Measurements from ENCODE around the gene WNT8A.

Gene WNT8A

DNA sequence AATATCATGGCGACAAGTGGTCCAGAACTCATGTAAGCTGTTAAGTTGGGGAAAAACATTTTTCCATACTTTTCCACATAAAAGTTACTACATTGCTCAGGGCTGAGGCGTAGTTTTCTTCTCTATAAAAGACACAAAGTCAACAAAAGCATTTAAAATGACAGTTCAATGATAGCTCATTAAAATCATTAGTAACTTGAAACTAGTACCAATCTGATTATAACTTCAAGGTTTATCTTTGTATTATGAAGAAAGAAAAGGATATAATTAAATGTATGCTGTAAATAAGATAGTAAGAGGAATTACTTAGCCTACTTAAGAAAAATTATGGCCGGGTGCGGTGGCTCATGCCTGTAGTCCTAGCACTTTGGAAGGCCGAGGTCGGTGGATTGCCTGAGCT is 45.5 kb downstream of the WNT8A start (continued):
- TF ChIP-seq ZNF843 (tag by site-specific recombination; IDR thresholded peaks at IDR 0.05) = peak; percentile 95
- TF ChIP-seq ZNF561 (tag by site-specific recombination; IDR thresholded peaks at IDR 0.05; ENCODE audit: borderline replicate concordance) = no peak
- peak; percentile 44; the same call in 1 of the 2 replicates for TF ChIP-seq IKZF3 (tag by site-specific recombination; IDR thresholded peaks at IDR 0.05)
- TF ChIP-seq ZNF10 (tag by site-specific recombination; IDR thresholded peaks at IDR 0.05) = peak; percentile 13; the same call in 1 of the 2 replicates
- 0 out of 2 replicates have a peak, but pooled peaks have one; percentile 6 for TF ChIP-seq ZNF654 (tag by site-specific recombination; IDR thresholded peaks at IDR 0.05; ENCODE audit: low read depth)
- no peak for TF ChIP-seq TCF7L2 (IDR thresholded peaks at IDR 0.05; ENCODE audit: borderline replicate concordance, low read depth, low read length)
- no peak for TF ChIP-seq ZNF239 (tag by site-specific recombination; IDR thresholded peaks at IDR 0.05)
- TF ChIP-seq SP7 (tag by site-specific recombination; IDR thresholded peaks at IDR 0.05) = peak; percentile 99
- peak; percentile 44; the same call in 1 of the 2 replicates for TF ChIP-seq KLF1 (tag by site-specific recombination; IDR thresholded peaks at IDR 0.05)
- TF ChIP-seq ZNF404 (tag by site-specific recombination; IDR thresholded peaks at IDR 0.05) = no peak
- peak; percentile 70 for TF ChIP-seq KLF8 (tag by site-specific recombination; IDR thresholded peaks at IDR 0.05)
- TF ChIP-seq SALL2 (tag by site-specific recombination; IDR thresholded peaks at IDR 0.05; ENCODE audit: borderline replicate concordance) = no peak
- peak; percentile 49 for TF ChIP-seq ZNF629 (tag by site-specific recombination; IDR thresholded peaks at IDR 0.05)
- TF ChIP-seq, protein P1, sequence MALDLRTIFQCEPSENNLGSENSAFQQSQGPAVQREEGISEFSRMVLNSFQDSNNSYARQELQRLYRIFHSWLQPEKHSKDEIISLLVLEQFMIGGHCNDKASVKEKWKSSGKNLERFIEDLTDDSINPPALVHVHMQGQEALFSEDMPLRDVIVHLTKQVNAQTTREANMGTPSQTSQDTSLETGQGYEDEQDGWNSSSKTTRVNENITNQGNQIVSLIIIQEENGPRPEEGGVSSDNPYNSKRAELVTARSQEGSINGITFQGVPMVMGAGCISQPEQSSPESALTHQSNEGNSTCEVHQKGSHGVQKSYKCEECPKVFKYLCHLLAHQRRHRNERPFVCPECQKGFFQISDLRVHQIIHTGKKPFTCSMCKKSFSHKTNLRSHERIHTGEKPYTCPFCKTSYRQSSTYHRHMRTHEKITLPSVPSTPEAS (tag by site-specific recombination; IDR thresholded peaks at IDR 0.05) = no peak
- TF ChIP-seq, protein P2, sequence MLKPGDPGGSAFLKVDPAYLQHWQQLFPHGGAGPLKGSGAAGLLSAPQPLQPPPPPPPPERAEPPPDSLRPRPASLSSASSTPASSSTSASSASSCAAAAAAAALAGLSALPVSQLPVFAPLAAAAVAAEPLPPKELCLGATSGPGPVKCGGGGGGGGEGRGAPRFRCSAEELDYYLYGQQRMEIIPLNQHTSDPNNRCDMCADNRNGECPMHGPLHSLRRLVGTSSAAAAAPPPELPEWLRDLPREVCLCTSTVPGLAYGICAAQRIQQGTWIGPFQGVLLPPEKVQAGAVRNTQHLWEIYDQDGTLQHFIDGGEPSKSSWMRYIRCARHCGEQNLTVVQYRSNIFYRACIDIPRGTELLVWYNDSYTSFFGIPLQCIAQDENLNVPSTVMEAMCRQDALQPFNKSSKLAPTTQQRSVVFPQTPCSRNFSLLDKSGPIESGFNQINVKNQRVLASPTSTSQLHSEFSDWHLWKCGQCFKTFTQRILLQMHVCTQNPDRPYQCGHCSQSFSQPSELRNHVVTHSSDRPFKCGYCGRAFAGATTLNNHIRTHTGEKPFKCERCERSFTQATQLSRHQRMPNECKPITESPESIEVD (tag by site-specific recombination; IDR thresholded peaks at IDR 0.05) = peak; percentile 99
- no peak for TF ChIP-seq ZNF132 (tag by site-specific recombination; IDR thresholded peaks at IDR 0.05; ENCODE audit: borderline replicate concordance)
- TF ChIP-seq PRDM1 (tag by site-specific recombination; IDR thresholded peaks at IDR 0.05) = no peak
- TF ChIP-seq ZNF23 (tag by site-specific recombination; IDR thresholded peaks at IDR 0.05; ENCODE audit: borderline replicate concordance) = no peak
- no peak for TF ChIP-seq ZNF549 (tag by site-specific recombination; IDR thresholded peaks at IDR 0.05)
- TF ChIP-seq, protein P3, sequence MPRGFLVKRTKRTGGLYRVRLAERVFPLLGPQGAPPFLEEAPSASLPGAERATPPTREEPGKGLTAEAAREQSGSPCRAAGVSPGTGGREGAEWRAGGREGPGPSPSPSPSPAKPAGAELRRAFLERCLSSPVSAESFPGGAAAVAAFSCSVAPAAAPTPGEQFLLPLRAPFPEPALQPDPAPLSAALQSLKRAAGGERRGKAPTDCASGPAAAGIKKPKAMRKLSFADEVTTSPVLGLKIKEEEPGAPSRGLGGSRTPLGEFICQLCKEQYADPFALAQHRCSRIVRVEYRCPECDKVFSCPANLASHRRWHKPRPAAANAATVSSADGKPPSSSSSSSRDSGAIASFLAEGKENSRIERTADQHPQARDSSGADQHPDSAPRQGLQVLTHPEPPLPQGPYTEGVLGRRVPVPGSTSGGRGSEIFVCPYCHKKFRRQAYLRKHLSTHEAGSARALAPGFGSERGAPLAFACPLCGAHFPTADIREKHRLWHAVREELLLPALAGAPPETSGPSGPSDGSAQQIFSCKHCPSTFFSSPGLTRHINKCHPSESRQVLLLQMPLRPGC (tag by site-specific recombination; IDR thresholded peaks at IDR 0.05) = peak; percentile 72; the same call in 1 of the 2 replicates
- TF ChIP-seq, protein P4, sequence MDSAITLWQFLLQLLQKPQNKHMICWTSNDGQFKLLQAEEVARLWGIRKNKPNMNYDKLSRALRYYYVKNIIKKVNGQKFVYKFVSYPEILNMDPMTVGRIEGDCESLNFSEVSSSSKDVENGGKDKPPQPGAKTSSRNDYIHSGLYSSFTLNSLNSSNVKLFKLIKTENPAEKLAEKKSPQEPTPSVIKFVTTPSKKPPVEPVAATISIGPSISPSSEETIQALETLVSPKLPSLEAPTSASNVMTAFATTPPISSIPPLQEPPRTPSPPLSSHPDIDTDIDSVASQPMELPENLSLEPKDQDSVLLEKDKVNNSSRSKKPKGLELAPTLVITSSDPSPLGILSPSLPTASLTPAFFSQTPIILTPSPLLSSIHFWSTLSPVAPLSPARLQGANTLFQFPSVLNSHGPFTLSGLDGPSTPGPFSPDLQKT (IDR thresholded peaks at IDR 0.05; ENCODE audit: borderline replicate concordance, low read depth, low read length) = no peak
- TF ChIP-seq, protein P5, sequence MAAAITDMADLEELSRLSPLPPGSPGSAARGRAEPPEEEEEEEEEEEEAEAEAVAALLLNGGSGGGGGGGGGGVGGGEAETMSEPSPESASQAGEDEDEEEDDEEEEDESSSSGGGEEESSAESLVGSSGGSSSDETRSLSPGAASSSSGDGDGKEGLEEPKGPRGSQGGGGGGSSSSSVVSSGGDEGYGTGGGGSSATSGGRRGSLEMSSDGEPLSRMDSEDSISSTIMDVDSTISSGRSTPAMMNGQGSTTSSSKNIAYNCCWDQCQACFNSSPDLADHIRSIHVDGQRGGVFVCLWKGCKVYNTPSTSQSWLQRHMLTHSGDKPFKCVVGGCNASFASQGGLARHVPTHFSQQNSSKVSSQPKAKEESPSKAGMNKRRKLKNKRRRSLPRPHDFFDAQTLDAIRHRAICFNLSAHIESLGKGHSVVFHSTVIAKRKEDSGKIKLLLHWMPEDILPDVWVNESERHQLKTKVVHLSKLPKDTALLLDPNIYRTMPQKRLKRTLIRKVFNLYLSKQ (tag by site-specific recombination; IDR thresholded peaks at IDR 0.05; ENCODE audit: borderline replicate concordance) = no peak
- TF ChIP-seq OVOL3 (tag by site-specific recombination; IDR thresholded peaks at IDR 0.05) = peak; percentile 66; the same call in 1 of the 2 replicates
- TF ChIP-seq, protein P6, sequence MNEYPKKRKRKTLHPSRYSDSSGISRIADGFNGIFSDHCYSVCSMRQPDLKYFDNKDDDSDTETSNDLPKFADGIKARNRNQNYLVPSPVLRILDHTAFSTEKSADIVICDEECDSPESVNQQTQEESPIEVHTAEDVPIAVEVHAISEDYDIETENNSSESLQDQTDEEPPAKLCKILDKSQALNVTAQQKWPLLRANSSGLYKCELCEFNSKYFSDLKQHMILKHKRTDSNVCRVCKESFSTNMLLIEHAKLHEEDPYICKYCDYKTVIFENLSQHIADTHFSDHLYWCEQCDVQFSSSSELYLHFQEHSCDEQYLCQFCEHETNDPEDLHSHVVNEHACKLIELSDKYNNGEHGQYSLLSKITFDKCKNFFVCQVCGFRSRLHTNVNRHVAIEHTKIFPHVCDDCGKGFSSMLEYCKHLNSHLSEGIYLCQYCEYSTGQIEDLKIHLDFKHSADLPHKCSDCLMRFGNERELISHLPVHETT (tag by site-specific recombination; IDR thresholded peaks at IDR 0.05) = 0 out of 2 replicates have a peak, but pooled peaks have one; percentile 33
- TF ChIP-seq, protein P7, sequence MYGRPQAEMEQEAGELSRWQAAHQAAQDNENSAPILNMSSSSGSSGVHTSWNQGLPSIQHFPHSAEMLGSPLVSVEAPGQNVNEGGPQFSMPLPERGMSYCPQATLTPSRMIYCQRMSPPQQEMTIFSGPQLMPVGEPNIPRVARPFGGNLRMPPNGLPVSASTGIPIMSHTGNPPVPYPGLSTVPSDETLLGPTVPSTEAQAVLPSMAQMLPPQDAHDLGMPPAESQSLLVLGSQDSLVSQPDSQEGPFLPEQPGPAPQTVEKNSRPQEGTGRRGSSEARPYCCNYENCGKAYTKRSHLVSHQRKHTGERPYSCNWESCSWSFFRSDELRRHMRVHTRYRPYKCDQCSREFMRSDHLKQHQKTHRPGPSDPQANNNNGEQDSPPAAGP (tag by site-specific recombination; IDR thresholded peaks at IDR 0.05) = no peak
- peak; percentile 25; the same call in 1 of the 2 replicates for TF ChIP-seq ZNF610 (tag by site-specific recombination; IDR thresholded peaks at IDR 0.05; ENCODE audit: borderline replicate concordance)
- no peak for TF ChIP-seq ZNF140 (tag by site-specific recombination; IDR thresholded peaks at IDR 0.05)
- TF ChIP-seq ZNF274 (IDR thresholded peaks at IDR 0.05; ENCODE audit: low read length) = no peak
- no peak for TF ChIP-seq ZNF274 (tag by site-specific recombination; IDR thresholded peaks at IDR 0.05; ENCODE audit: borderline replicate concordance)
- TF ChIP-seq OSR2 (tag by site-specific recombination; IDR thresholded peaks at IDR 0.05) = peak; percentile 91
- 0 out of 2 replicates have a peak, but pooled peaks have one; percentile 17 for TF ChIP-seq ZNF366 (tag by site-specific recombination; conservative IDR thresholded peaks at IDR 0.05)
- peak; percentile 61; the same call in 1 of the 2 replicates for TF ChIP-seq BCL11A (tag by site-specific recombination; IDR thresholded peaks at IDR 0.05; ENCODE audit: low read depth)
